ENCODE measurements around the gene MYL6B.

The MYL6B gene

DNA sequence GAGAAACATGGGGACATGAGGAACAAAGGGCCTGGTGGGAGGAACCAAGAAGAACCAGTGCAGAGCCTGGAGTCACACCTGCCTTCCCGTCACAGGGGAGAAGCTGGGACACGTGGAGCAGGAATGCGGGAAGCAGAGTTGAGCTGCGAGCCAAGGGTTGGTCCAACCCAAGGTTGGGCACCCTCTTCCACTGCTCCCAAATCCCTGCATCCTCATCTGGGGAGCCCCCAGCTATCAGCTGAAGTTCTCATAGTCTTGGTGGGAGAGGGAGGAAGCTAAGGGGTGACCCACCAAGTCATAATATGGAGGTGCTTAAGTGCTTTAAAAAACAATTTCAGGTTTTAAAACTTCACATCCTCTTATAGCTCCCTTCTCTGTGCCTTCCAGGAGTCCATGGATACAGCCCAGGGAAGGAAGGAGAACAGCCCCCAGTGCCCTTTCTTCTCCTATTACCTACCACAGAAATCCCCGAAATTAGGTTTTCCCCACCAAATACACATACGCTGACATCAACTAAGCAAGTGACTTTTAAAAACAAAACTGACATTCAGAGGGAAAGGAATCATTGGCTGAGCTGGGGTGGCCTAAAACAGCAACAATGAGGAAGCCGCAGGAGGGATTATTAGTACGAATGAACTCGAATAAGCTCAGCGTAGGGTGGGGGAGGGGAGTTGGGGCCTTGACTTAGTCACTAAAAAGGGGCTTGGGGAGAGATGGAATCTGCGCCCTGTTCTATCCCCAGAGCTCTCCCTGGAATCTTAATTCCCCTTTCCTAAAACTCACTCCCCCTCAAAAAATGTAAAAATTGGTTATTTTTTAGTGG lies 10.3 kb downstream of the MYL6B start:
- H3K4me3 ChIP-seq = no peak overlapping the region
- peak overlapping the region; percentile 32 for H3K9ac ChIP-seq (ENCODE audit: insufficient read length)
- H3K27ac ChIP-seq = peak overlapping the region; percentile 58; the same call in 1 of the 2 replicates
- peaks cover 74% of the 10 kb centered on the region for H3K36me3 ChIP-seq (ENCODE audit: insufficient read depth, low read length)
- no peak for DNase-seq (ENCODE audit: low read depth, low spot score)
- no peaks in the 10 kb centered on the region for H3K9me3 ChIP-seq (ENCODE audit: low read depth, low read length)
- TF ChIP-seq EZH2 (IDR thresholded peaks at IDR 0.05) = no peak
- no peak for TF ChIP-seq POLR2AphosphoS5 (IDR thresholded peaks at IDR 0.05; ENCODE audit: borderline replicate concordance, low read depth, low read length)
- TF ChIP-seq FOXP2 (optimal IDR thresholded peaks at IDR 0.05; ENCODE audit: control extremely low read depth, extremely low read length, insufficient read depth) = no peak

DNA sequence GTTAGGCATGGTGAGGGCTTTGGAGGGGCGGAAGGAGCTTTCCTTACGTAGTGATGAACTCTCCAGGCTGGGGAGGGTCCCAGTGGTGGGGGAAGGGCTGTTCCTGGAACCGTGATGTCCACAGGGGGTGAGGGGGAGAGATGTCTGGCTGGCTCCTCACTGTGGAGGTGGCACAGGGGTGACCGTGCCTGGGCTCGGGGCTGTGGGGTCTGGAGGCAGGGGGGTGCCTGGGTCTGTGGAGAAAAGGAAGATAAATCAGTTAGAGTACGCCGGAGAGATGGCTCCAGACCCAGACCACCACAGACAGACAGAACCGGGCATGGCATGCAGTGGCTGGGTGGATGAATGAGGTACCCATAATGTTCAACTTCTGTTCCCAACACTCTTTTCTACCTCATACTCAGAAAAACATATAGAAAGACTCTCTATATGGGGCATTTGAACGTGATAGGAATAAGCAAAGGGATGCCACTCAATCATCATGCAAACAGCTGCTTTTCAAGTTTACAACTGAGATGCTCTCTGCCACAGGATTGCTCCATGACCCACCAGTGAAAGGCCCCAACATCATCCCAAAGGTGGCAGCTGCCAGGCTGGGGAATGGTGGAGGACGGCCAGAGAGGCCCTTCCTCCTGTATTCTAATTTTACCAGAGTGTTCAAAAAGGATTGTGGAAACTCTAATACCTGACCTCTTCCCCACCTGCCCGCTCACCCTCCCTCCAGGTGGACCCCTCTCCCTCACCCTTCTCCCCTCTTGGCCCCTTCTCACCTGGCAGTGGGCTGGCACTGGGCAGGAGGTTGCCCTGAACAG lies 11.4 kb downstream of the MYL6B start:
- no peak overlapping the region for H3K9ac ChIP-seq (ENCODE audit: insufficient read length)
- H3K27ac ChIP-seq = 0 out of 2 replicates have a peak overlapping the region, but pooled peaks have one; percentile 46
- no peak for DNase-seq (ENCODE audit: low read depth, low spot score)
- TF ChIP-seq POLR2AphosphoS5 (IDR thresholded peaks at IDR 0.05; ENCODE audit: borderline replicate concordance, low read depth, low read length) (no peak), EZH2 (IDR thresholded peaks at IDR 0.05) (no peak), FOXP2 (optimal IDR thresholded peaks at IDR 0.05; ENCODE audit: control extremely low read depth, extremely low read length, insufficient read depth) (no peak)
- no peak overlapping the region for H3K4me3 ChIP-seq
- peaks cover 80% of the 10 kb centered on the region for H3K36me3 ChIP-seq (ENCODE audit: insufficient read depth, low read length)
- H3K9me3 ChIP-seq (ENCODE audit: low read depth, low read length) = no peaks in the 10 kb centered on the region

DNA sequence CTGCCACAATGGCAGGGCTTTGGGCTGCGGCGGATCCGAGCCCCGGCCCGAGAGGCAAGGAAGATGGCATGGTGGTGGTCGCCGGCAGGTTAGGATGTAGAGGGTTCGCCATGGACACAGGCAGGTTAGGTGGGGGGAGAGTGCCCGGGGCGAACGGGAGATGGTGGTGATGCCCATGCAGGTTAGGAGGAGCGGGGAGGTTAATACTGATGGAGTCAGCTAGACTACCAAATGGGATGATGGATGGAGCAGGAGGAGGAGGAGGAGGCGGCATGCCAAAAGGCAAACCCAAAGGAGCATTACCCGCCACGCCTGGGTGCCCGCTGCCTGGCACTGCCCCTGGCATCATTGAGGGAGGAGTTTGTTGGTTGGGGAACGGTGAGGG lies 11.9 kb downstream of the MYL6B start:
- peaks cover 82% of the 10 kb centered on the region for H3K36me3 ChIP-seq (ENCODE audit: insufficient read depth, low read length)
- no peak overlapping the region for H3K9ac ChIP-seq (ENCODE audit: insufficient read length)
- TF ChIP-seq EZH2 (IDR thresholded peaks at IDR 0.05) = no peak
- no peak for TF ChIP-seq POLR2AphosphoS5 (IDR thresholded peaks at IDR 0.05; ENCODE audit: borderline replicate concordance, low read depth, low read length)
- no peak for DNase-seq (ENCODE audit: low read depth, low spot score)
- no peaks in the 10 kb centered on the region for H3K9me3 ChIP-seq (ENCODE audit: low read depth, low read length)
- H3K4me3 ChIP-seq = no peak overlapping the region
- H3K27ac ChIP-seq = no peak overlapping the region

DNA sequence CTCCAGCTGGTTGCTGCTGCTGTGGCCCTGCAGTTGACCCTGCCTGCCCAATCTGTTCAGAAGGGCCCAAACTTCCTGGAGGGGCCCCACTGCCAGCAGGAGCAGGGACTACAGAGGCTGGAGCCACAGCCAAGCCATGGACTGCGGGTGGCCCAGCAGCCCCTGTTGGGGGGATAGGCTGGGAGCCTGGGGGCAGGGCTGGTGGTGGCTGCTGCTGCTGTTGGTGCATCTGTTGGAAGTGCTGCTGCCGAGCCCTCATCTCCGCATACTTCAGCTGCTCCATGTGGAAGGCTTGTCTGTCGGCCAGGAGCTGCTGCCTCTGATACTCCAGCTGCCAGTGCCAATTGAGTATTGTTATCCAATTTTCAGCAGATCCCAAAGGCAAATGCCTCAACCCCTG lies 13.0 kb downstream of the MYL6B start:
- H3K9ac ChIP-seq (ENCODE audit: insufficient read length) = no peak overlapping the region
- no peak overlapping the region for H3K27ac ChIP-seq
- peaks cover 82% of the 10 kb centered on the region for H3K36me3 ChIP-seq (ENCODE audit: insufficient read depth, low read length)
- no peak for TF ChIP-seq EZH2 (IDR thresholded peaks at IDR 0.05)
- TF ChIP-seq POLR2AphosphoS5 (IDR thresholded peaks at IDR 0.05; ENCODE audit: borderline replicate concordance, low read depth, low read length) = no peak
- TF ChIP-seq FOXP2 (optimal IDR thresholded peaks at IDR 0.05; ENCODE audit: control extremely low read depth, extremely low read length, insufficient read depth) = no peak
- DNase-seq (ENCODE audit: low read depth, low spot score) = no peak
- no peaks in the 10 kb centered on the region for H3K9me3 ChIP-seq (ENCODE audit: low read depth, low read length)
- no peak overlapping the region for H3K4me3 ChIP-seq

DNA sequence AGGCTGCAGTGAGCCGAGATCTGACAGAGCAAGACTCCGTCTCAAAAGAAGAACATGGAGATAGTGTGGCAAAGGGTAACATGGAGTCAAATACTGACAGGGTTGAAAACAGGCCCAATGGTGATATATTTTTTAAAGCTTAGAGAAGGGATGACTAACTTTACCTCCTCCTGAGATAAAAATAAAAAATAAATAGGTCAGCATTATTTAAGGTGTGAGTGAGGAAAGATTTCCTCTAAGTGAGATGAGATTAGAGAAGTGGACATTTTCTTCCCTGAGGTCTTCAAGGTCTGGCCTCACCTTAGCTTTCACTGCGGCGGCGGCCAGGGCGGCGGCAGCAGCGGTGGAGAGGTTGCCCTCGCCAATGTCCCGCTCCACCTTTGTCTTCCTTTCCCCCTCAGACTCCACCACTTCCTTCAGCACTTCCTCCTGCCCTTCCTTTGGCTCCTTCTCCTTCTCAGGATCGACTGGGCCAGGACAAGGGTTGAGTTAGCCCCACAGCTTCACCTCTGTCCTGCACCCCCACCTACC lies 16.9 kb downstream of the MYL6B start:
- no peak for DNase-seq (ENCODE audit: low read depth, low spot score)
- H3K4me3 ChIP-seq = no peak overlapping the region
- no peak overlapping the region for H3K9ac ChIP-seq (ENCODE audit: insufficient read length)
- no peaks in the 10 kb centered on the region for H3K9me3 ChIP-seq (ENCODE audit: low read depth, low read length)
- H3K36me3 ChIP-seq (ENCODE audit: insufficient read depth, low read length) = peaks cover 82% of the 10 kb centered on the region
- H3K27ac ChIP-seq = no peak overlapping the region
- TF ChIP-seq FOXP2 (optimal IDR thresholded peaks at IDR 0.05; ENCODE audit: control extremely low read depth, extremely low read length, insufficient read depth) = no peak
- no peak for TF ChIP-seq EZH2 (IDR thresholded peaks at IDR 0.05)
- TF ChIP-seq POLR2AphosphoS5 (IDR thresholded peaks at IDR 0.05; ENCODE audit: borderline replicate concordance, low read depth, low read length) = no peak

DNA sequence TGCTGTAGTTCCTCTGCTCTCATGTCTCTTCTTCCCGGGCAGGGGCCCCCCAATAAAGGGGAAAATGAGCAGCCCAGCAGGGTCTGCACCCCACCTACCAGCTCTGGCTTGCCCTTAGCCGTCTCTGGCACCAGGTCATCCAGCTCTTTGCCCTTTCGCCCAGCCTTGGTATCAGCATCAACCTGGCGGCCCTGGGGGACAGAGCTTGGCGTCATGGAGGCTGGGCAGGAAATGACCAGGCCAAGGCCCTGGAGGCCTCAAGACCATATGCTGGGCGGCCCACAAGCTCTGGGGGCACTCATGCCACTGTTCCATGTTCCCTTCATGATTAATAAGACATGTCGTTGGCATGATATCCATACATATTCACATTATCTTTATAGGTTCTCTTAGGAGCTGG lies 20.5 kb downstream of the MYL6B start:
- no peak overlapping the region for H3K4me3 ChIP-seq
- TF ChIP-seq EZH2 (IDR thresholded peaks at IDR 0.05) (no peak), FOXP2 (optimal IDR thresholded peaks at IDR 0.05; ENCODE audit: control extremely low read depth, extremely low read length, insufficient read depth) (no peak), POLR2AphosphoS5 (IDR thresholded peaks at IDR 0.05; ENCODE audit: borderline replicate concordance, low read depth, low read length) (no peak)
- H3K9me3 ChIP-seq (ENCODE audit: low read depth, low read length) = no peaks in the 10 kb centered on the region
- H3K9ac ChIP-seq (ENCODE audit: insufficient read length) = no peak overlapping the region
- no peak overlapping the region for H3K27ac ChIP-seq
- H3K36me3 ChIP-seq (ENCODE audit: insufficient read depth, low read length) = peaks cover 74% of the 10 kb centered on the region
- no peak for DNase-seq (ENCODE audit: low read depth, low spot score)

DNA sequence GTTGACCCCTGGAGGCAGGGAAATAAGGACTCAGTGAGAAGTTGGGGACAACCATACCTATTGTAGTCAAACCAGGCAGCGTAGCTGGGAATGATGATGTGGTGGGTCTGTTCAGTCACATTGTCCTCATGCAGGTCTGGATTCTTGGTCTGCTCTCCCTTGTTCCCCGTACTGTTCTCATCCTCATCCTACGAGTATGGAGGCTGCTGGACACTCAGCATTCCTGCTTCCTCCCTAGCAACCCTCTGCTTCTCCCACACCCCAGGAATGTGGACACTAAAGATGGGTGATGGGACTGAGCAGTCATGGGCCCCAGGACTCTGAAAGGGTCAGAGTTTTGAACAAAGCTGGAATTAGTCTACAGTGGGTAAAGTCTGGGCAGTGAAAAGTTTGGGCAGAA lies 26.0 kb downstream of the MYL6B start:
- H3K9ac ChIP-seq (ENCODE audit: insufficient read length) = no peak overlapping the region
- H3K36me3 ChIP-seq (ENCODE audit: insufficient read depth, low read length) = peaks cover 73% of the 10 kb centered on the region
- TF ChIP-seq POLR2AphosphoS5 (IDR thresholded peaks at IDR 0.05; ENCODE audit: borderline replicate concordance, low read depth, low read length) (no peak), EZH2 (IDR thresholded peaks at IDR 0.05) (no peak), FOXP2 (optimal IDR thresholded peaks at IDR 0.05; ENCODE audit: control extremely low read depth, extremely low read length, insufficient read depth) (no peak)
- no peak overlapping the region for H3K4me3 ChIP-seq
- no peak overlapping the region for H3K27ac ChIP-seq
- no peak for DNase-seq (ENCODE audit: low read depth, low spot score)
- H3K9me3 ChIP-seq (ENCODE audit: low read depth, low read length) = no peaks in the 10 kb centered on the region

DNA sequence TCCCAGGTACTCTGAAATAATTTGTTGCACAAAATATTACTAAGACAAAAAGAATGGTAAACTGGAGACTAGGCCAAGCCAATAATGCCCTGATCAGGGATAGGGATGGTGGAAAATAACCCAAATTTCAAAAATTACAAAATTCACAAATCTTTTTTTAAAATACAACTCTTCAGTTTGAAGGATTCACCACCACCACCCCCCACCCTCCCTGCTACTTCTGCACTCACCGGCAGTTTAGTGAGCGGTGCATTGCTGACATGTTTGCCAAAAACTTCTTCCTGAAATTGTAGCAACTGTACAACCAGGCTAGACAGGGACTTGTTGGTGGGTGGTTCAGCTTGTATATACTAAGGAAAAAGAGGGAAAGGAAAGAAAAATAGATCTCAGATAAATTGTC lies 34.6 kb downstream of the MYL6B start:
- no peak overlapping the region for H3K4me3 ChIP-seq
- TF ChIP-seq FOXP2 (optimal IDR thresholded peaks at IDR 0.05; ENCODE audit: control extremely low read depth, extremely low read length, insufficient read depth) (no peak), POLR2AphosphoS5 (IDR thresholded peaks at IDR 0.05; ENCODE audit: borderline replicate concordance, low read depth, low read length) (no peak), EZH2 (IDR thresholded peaks at IDR 0.05) (no peak)
- H3K9me3 ChIP-seq (ENCODE audit: low read depth, low read length) = no peaks in the 10 kb centered on the region
- H3K36me3 ChIP-seq (ENCODE audit: insufficient read depth, low read length) = peaks cover 47% of the 10 kb centered on the region
- H3K9ac ChIP-seq (ENCODE audit: insufficient read length) = peak overlapping the region; percentile 13
- DNase-seq (ENCODE audit: low read depth, low spot score) = no peak
- no peak overlapping the region for H3K27ac ChIP-seq
